Common myeloid progenitor, CD34-positive (primary cell): ENCODE data around the gene TXNIP.

ENCODE experiments used
- CTCF ChIA-PET: fragments of 350-600 bp; sonication (Branson Sonifier 250); formaldehyde crosslinking; loops from one replicate; lab custom pipeline; 2021; ENCODE audit warnings: antibody characterized with exemption; lab: Charles Lee
- POLR2A ChIA-PET: fragments of 350-600 bp; sonication (Branson Sonifier 250); formaldehyde crosslinking; loops from one replicate; lab custom pipeline; 2021; ENCODE audit warnings: antibody characterized with exemption; lab: Charles Lee
- DNase-seq, 3 donors: peaks; one replicate each; pipeline versions ENCODE4 v3.0.0 to v3.0.0-alpha.2; 2013
- H3K27ac ChIP-seq, 2 experiments: 1 replicate in 1 of 2; 2 replicates in 1 of 2; pipeline ENCODE4 v1.7.0; 2013; ENCODE audit warnings: inconsistent platforms in 2 of 2, low read length in 2 of 2, mild to moderate bottlenecking in 2 of 2, low read depth in 1 of 2, moderate library complexity in 1 of 2; ENCODE audit not compliant: severe bottlenecking in 2 of 2, insufficient read depth in 1 of 2, poor library complexity in 1 of 2
- H3K27me3 ChIP-seq, 5 experiments: replicated peaks in 2 of 5; 1 replicate in 3 of 5; 2 replicates in 2 of 5; pipeline versions ENCODE4 v1.6.1 to v1.7.0; 2013; ENCODE audit warnings: low read length in 4 of 5, mild to moderate bottlenecking in 2 of 5, moderate library complexity in 2 of 5, inconsistent platforms in 1 of 5; ENCODE audit not compliant: insufficient read depth in 5 of 5, control insufficient read depth in 4 of 5
- H3K36me3 ChIP-seq, 4 experiments: 1 replicate in 2 of 4; 2 replicates in 2 of 4; pipeline versions ENCODE4 v1.6.1 to v1.7.0; 2013; ENCODE audit warnings: low read length in 3 of 4, control low read depth in 1 of 4, mild to moderate bottlenecking in 1 of 4; ENCODE audit not compliant: control insufficient read depth in 4 of 4, insufficient read depth in 4 of 4
- H3K4me1 ChIP-seq, 4 experiments: 1 replicate in 3 of 4; 2 replicates in 1 of 4; pipeline versions ENCODE4 v1.6.1 to v1.7.1; 2013; ENCODE audit warnings: low read length in 3 of 4, mild to moderate bottlenecking in 3 of 4, control low read depth in 1 of 4, inconsistent platforms in 1 of 4, moderate library complexity in 1 of 4; ENCODE audit not compliant: control insufficient read depth in 4 of 4, insufficient read depth in 4 of 4; ENCODE audit errors: control extremely low read depth in 1 of 4
- H3K4me3 ChIP-seq, 7 experiments: 1 replicate in 4 of 7; 2 replicates in 3 of 7; pipeline versions ENCODE4 v1.5.1 to v1.7.0; 2013; ENCODE audit warnings: mild to moderate bottlenecking in 7 of 7, low read length in 6 of 7, moderate library complexity in 6 of 7, inconsistent platforms in 2 of 7, low read depth in 2 of 7, control low read depth in 1 of 7; ENCODE audit not compliant: insufficient read depth in 4 of 7, control insufficient read depth in 1 of 7; ENCODE audit errors: extremely low read depth in 1 of 7
- H3K9me3 ChIP-seq, 5 experiments: 1 replicate in 4 of 5; 2 replicates in 1 of 5; pipeline versions ENCODE4 v1.6.1 to v1.7.1; 2013; ENCODE audit warnings: low read length in 4 of 5, mild to moderate bottlenecking in 2 of 5, inconsistent platforms in 1 of 5, low read depth in 1 of 5, moderate library complexity in 1 of 5; ENCODE audit not compliant: control insufficient read depth in 4 of 5, insufficient read depth in 2 of 5; ENCODE audit errors: control extremely low read depth in 1 of 5
- WGBS: methylation state at CpG from one replicate; pipeline ENCODE4 v1.1.5; 2013; ENCODE audit not compliant: insufficient coverage; 5-methylcytosine and 5-hydroxymethylcytosine counted together

Gene TXNIP

GRCh38 chr1:145960468-145961108 lies 35.8 kb downstream of the TXNIP start:
- ChIA-PET CTCF (no interaction called here), POLR2A (no interaction called here)
- Histone ChIP-seq H3K4me3 (peak overlapping the region; percentile 71 to 95 (median 86)), H3K4me1 (peaks cover 52 to 82% (median 78%) of the 10 kb centered on the region in 4 experiments), H3K27ac (peak overlapping the region; percentile 15 to 61), H3K27me3 (peaks cover 0 to 3% (median 0%) of the 10 kb centered on the region in 5 experiments), H3K36me3 (no peaks in the 10 kb centered on the region), H3K9me3 (no peaks in the 10 kb centered on the region)
- WGBS = 0% methylated on average over 35 of the region's 44 CpGs
- peak; percentile 59 to 69 (median 66) for DNase-seq

GRCh38 chr1:145959957-145960467 lies 36.4 kb downstream of the TXNIP start:
- DNase-seq = no peak
- H3K27ac ChIP-seq = no peak overlapping the region
- POLR2A ChIA-PET = interaction anchor here (1.5 kb wide), 1 partner anchor 32 kb away, joined by 3 read pairs; the partner anchor contains the start of gene RBM8A
- WGBS = 8% methylated on average over 4 of the region's 12 CpGs
- H3K27me3 ChIP-seq = peaks cover 0 to 3% (median 0%) of the 10 kb centered on the region in 5 experiments
- CTCF ChIA-PET = interaction anchor here (0.8 to 1.0 kb wide), 2 partner anchors 9 to 102 kb away, joined by 3 read pairs; partner anchors contain the start of gene PIAS3
- H3K36me3 ChIP-seq = peaks cover 0 to 3% (median 0%) of the 10 kb centered on the region in 4 experiments
- peaks cover 46 to 83% (median 77%) of the 10 kb centered on the region in 4 experiments for H3K4me1 ChIP-seq
- no peaks in the 10 kb centered on the region for H3K9me3 ChIP-seq
- H3K4me3 ChIP-seq = peak overlapping the region; percentile 71 to 95 (median 86)

GRCh38 chr1:145959333-145959732 lies 37.0 kb downstream of the TXNIP start:
- no peak overlapping the region for H3K4me3 ChIP-seq
- CTCF ChIA-PET = interaction anchor here (0.8 to 1.4 kb wide), 3 partner anchors 10 to 133 kb away, joined by 3 read pairs; partner anchors contain the start of gene PIAS3

GRCh38 chr1:145958734-145959133 lies 37.6 kb downstream of the TXNIP start:
- peak overlapping the region in 1 of 7 experiments; percentile 85 for H3K4me3 ChIP-seq
- H3K4me1 ChIP-seq = peaks cover 39 to 83% (median 71%) of the 10 kb centered on the region in 4 experiments
- CTCF ChIA-PET = interaction anchor here (1.0 to 1.9 kb wide), 6 partner anchors 10 to 132 kb away, joined by 3 to 9 read pairs (median 4); partner anchors contain the start of gene NUDT17
- H3K9me3 ChIP-seq = no peaks in the 10 kb centered on the region
- H3K36me3 ChIP-seq = peaks cover 0 to 6% (median 0%) of the 10 kb centered on the region in 4 experiments
- POLR2A ChIA-PET = interaction anchor here (1.5 to 1.8 kb wide), 2 partner anchors 16 to 31 kb away, joined by 3 to 7 read pairs; partner anchors contain the start of gene RBM8A
- H3K27ac ChIP-seq = no peak overlapping the region
- DNase-seq = no peak
- H3K27me3 ChIP-seq = peaks cover 0 to 3% (median 0%) of the 10 kb centered on the region in 5 experiments

More at GRCh38 chr1:145959333-145959732, 37.0 kb downstream of the TXNIP start:
- POLR2A ChIA-PET = interaction anchor here (1.5 kb wide), 1 partner anchor 32 kb away, joined by 3 read pairs; the partner anchor contains the start of gene RBM8A
- Histone ChIP-seq H3K9me3 (no peaks in the 10 kb centered on the region), H3K4me1 (peaks cover 45 to 87% (median 76%) of the 10 kb centered on the region in 4 experiments), H3K27me3 (peaks cover 0 to 3% (median 0%) of the 10 kb centered on the region in 5 experiments), H3K27ac (no peak overlapping the region), H3K36me3 (peaks cover 0 to 6% (median 0%) of the 10 kb centered on the region in 4 experiments)
- DNase-seq = no peak

GRCh38 chr1:145957443-145958319 lies 38.7 kb downstream of the TXNIP start, which contains the start of gene LIX1L:
TSS of gene LIX1L (minus strand) at chr1:145958017. CDS start at chr1:145957927, 90 bp downstream.
- peak; percentile 96 to 98 (median 98) for DNase-seq
- H3K36me3 ChIP-seq = peaks cover 0 to 6% (median 3%) of the 10 kb centered on the region in 4 experiments
- ChIA-PET POLR2A (interaction anchor here (0.6 to 1.8 kb wide), 6 partner anchors 15 to 94 kb away, joined by 3 to 8 read pairs (median 6); partner anchors contain the start of genes PEX11B and RBM8A), CTCF (interaction anchor here (0.7 to 1.9 kb wide), 12 partner anchors 10 to 131 kb away, joined by 3 to 9 read pairs (median 3); partner anchors contain the start of gene NUDT17)
- peaks cover 31 to 72% (median 61%) of the 10 kb centered on the region in 4 experiments for H3K4me1 ChIP-seq
- H3K27ac ChIP-seq = peak within 1 kb of the TSS; percentile 61 to 87
- WGBS = 0% methylated on average over 42 of the region's 60 CpGs
- H3K27me3 ChIP-seq = no peaks in the 10 kb centered on the region
- peak within 1 kb of the TSS; percentile 54 to 95 (median 85) for H3K4me3 ChIP-seq
- H3K9me3 ChIP-seq = no peaks in the 10 kb centered on the region

- Histone ChIP-seq H3K4me1 (peaks cover 29 to 65% (median 54%) of the 10 kb centered on the region in 4 experiments), H3K36me3 (peaks cover 0 to 6% (median 3%) of the 10 kb centered on the region in 4 experiments), H3K27ac (peak overlapping the region; percentile 61 to 87), H3K27me3 (no peaks in the 10 kb centered on the region), H3K9me3 (no peaks in the 10 kb centered on the region), H3K4me3 (peak overlapping the region; percentile 54 to 95 (median 85))
- ChIA-PET POLR2A (interaction anchor here (1.0 to 1.8 kb wide), 3 partner anchors 14 to 38 kb away, joined by 5 to 8 read pairs (median 7); partner anchors contain the start of genes PEX11B and RBM8A), CTCF (interaction anchor here (1.1 to 1.9 kb wide), 6 partner anchors 9 to 85 kb away, joined by 3 to 9 read pairs (median 4); no protein-coding TSS in a partner anchor)
- DNase-seq = peak in 1 of 3 donors; percentile 24
- WGBS = 3% methylated on average over 3 of the region's 3 CpGs
Observed at GRCh38 chr1:145956781-145957442, 39.5 kb downstream of the TXNIP start.
